DMS114 treated with DMSO at 0.1 percent for 48 hours (cell line): ENCODE data around the gene SNTG2.

Experiments used
- DNase-seq: peaks from one replicate; lab custom pipeline; 2025; ENCODE audit not compliant: unreplicated experiment; lab: John Stamatoyannopoulos, UW

The SNTG2 gene

GRCh38 chr2:1137264-1137663 lies 186.6 kb downstream of the SNTG2 start:
- no peak for DNase-seq

- DNase-seq, result no peak
Measured at GRCh38 chr2:1137913-1138391, 187.3 kb downstream of the SNTG2 start.

DNA sequence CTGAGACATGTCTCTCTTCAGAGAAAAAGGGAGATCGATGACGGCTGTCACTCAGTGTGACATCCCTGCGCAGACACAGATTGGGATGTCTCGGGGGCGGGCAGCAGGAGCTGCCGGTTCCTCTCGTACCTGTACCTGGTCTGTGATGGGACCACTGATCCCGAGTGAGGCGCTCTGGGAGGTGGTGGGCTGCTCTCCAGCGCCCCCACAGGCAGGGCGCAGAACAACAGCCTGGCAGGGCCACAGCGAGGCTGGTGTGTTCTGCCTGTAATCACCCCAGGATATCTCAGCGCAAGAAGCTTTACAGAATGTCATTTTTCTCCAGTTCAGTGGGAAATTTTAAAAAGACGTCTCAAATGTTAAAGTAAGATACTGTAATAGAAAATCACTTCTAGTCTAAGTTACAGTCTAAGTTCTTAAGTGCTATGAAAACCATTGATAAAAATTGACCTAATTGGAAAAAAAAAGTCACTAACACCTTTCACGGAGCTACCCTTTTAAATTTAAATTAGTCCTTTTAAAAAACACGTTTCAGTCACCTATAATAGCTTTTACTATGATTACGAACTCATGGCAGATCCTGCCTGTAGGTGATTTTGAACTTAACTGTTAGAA lies 189.8 kb downstream of the SNTG2 start:
- DNase-seq, result no peak

DNA sequence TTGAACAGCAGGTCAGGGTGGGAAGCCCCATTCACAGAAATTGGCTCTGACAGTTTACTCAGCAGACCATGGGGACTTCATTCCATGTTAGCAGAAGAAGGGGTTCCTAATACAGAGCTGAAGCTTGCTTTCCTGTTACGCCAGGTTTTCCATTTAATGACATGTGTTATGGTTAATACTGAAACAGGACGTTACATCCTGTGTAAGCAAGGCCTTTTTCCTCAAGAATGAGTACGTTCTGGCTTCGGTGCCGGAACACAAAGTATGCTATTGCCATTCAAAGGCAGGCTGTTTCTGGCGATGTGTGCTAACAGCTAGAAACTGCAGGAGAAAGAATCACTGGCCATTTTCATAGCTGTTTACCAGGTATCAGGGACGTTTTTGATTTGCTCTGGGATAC lies 190.4 kb downstream of the SNTG2 start:
- no peak for DNase-seq

DNA sequence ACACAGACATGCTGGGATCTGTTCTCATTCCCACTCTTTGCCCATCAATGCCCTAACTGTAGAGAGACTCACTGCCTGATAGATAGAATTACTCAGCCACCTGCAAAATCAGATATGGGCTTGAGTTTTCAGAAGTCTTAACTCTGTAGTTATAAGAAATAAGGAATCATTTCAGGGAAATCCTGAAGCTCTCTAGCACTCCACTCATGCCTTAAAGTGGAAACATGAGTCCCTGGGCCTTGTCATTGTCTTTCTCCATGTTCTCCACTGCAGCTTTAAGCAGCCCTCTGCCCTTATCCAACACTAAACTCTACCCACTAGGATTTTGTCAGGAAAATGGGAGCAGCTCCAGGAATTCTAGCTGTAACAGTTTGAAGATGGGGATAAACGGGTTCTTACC lies 192.5 kb downstream of the SNTG2 start:
- no peak for DNase-seq

DNA sequence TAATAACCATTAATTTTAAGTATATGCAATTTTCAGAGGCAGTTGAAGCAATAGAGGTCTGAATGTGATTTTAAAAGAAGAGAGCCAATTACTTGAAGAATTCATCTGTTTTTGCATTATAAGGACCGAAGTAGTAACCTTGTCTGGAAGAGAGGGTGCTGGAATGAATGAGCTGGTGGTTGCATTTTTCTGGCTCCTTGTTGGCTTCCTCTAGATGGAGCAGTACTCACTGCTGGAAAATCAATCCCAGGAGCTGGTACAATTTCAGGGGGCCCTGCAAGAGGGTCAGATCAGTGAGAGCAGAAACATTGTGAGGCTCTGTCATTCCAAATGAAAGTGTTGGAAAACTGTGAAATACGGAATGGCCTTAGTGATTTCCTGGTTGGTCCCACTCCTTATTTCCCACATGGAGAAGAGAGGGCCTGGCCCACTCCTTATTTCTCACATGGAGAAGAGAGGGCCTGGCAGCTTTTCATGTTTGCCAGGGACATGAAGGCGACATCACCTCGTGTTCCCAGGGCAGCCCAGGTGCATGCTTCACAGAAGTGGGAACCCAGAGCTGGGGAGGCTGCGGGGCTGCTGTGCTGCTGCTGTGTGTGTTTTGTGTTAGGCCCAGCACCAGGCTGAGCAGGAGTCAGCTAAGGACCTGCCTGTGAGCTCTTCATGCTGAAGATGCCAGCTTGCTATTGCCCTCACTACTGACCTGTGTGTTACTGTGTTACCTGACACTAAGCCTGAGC lies 197.4 kb downstream of the SNTG2 start:
- DNase-seq, result no peak

DNA sequence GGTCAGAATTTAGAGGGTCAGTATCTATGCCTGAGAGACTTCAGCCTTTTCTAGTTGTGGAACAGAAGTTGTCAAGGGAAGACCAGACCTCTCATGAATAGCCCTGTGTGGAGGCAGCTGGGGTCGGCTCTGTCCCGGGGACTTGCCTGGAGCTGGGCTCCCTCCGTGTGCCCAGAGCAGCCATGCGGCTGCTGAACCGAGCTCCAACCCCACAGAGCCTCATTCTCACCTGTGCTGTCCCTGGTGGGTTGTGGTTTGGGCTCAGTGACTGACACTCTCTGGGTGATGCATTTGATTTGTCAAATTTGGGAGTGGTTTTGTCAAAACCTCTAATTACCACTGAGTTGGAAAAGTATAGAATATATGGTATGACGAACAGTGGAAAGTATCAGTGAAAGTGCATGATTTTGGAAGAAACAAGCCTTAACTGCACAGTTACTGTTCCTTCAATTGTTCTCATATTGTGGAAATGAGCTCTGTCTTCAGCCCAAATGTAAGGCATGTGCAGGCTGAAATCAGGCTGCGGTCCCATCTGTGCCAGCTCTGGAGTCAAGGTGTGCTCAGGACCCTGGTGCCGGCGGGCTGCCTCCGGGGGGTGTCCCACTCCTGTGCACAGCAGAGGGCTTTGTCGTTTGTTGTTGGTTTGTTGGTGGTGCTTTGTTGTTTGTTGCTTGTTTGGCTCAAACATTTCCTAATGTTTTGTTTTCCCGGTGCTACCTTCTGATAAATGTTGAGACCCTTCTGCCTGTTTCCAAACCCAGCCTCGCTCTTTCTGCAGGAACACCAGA lies 200.3 kb downstream of the SNTG2 start:
- DNase-seq, result no peak

DNA sequence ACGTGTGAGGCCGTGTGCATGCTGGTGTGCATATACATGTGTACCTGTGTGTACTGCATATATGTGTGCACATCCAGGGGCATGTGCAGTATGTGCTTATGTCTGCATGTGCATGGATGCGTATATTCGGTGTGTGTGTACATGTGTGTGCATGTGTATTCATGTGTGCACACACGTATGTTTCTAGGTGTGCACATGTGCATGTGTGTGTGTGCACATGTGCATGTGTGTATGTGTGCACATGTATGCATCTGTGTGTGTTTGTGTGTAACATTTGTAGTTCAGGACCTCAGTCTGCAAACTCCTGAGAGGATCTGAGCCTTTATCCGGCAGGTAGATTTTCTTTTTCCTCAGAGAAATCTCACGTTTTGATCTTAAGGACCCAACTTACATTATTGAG lies 201.7 kb downstream of the SNTG2 start:
- DNase-seq, result no peak

- no peak for DNase-seq
Measured at GRCh38 chr2:1153920-1154319, 203.3 kb downstream of the SNTG2 start.

DNA sequence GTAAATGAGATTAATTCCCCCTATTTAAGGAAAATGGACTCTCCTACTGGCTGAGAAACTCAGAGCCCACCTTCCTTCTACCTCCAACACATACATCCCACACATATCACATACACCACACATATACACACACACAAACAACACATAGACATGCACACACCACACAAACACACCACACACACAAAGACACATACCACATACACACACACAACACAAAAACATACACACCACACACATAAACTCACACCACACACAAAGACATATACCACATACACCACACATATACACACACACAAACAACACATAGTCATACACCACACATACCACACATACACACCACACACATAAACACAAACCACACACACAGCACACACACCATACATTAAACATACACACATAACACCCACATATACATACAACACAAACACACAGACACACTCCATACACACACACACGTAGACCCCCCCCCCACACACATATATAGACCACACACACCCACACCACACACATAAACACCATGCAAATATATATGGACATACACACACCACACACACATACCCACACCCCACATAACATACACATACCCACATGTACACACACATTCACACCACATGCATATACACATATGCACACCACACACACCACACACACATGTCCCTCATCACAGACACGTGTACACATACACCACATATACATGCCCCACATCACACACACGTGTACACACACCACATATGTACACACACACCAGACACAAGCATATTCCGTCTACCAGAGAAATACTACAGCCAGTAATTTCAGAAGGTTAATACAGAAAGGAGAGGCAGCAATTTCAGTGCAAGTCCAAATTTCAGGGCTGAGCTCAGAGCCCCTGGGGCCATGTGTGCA lies 204.3 kb downstream of the SNTG2 start:
- DNase-seq, result no peak

GRCh38 chr2:1156059-1156458 lies 205.4 kb downstream of the SNTG2 start:
- no peak for DNase-seq

DNA sequence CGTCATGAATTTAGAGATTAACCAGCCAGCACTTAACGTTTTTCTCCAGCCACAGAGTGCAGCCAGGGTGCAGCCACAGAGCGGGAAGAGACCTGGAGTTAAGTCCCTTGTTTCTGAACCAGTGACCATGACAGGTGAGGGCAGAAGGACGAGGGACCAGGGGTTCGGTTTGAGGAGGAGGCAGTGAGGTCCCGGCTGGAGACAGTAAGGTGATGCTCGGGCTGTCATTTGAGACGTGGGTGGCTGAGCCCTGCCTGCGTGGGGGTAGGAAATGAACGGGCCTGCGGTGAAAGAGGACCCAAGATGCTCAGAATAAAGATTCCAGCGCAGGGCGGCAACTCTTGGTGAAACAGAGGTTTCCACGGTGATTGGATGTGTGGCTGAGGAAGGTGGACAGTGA lies 205.9 kb downstream of the SNTG2 start:
- no peak for DNase-seq

DNA sequence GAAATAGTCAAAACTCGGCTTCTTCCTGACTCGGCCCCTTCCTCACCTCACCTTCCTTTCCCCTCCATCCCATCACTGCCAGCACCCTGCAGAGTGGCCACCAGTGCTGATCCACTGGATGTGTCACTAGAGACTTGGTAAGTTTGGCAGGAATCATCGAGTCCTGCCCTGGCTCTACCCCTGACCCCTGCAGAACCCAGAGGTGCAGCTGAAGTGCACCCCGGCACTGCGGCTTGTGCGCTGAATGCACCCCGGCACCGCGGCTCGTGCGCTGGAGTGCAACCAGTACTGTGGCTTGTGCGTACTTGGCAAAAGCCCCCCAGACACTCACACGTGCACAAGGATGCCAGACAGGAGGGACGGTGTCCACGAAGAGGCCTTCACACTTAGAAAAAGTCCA lies 206.5 kb downstream of the SNTG2 start:
- DNase-seq, result no peak

GRCh38 chr2:1159013-1159412 lies 208.4 kb downstream of the SNTG2 start:
- no peak for DNase-seq

DNA sequence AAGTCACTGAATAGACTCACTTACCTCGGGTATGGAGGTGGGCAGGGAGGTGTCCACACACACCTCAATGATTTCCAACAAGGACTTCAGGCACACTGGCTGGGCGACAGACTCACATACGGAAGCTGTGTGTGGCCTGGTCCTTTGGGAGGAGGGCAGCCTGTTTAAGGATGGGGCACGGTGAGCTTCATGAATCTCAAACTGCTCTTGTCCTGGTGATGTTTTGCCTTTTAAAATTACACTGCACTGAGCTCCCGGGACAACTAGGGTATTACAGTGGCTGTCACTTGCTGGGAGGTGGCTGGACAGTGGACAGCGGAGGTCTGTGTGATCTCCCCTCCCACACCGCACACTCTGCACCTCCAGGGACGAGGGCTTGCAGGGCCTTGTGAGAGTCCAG lies 211.6 kb downstream of the SNTG2 start:
- no peak for DNase-seq

DNA sequence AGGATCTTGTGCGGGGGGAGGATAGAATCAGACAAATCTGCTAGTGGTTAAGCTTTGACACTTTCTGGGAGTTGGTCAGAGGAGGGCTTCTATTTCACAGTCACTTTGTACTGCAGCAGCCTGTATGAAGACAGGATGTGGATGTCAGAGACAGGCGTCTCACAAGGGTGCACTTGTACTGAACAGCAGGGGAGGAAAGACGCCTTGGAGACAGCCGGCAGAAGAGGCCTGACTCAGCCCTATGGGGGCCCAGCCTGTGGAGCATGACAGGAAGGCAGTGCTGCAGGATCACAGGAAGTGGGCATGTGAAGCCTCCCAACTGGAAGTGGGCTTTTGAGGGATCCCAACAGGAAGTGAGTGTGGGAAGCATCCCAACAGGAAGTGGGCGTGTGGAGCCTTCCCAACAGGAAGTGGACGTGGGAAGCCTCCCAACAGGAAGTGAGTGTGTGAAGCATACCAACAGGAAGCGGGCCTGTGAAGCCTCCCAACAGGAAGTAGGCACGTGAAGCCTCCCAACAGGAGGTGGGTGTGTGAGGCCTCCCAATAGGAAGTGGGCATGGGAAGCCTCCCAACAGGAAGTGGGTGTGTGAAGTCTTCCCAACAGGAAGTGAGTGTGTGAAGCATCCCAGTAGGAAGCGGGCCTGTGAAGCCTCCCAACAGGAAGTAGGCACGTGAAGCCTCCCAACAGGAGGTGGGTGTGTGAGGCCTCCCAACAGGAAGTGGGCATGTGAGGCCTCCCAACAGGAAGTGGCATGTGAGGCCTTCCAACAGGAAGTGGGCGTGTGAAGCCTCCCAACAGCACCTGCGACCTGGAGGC lies 212.3 kb downstream of the SNTG2 start:
- DNase-seq, result no peak

- DNase-seq, result no peak
Measured at GRCh38 chr2:1166976-1167375, 216.3 kb downstream of the SNTG2 start.

DNA sequence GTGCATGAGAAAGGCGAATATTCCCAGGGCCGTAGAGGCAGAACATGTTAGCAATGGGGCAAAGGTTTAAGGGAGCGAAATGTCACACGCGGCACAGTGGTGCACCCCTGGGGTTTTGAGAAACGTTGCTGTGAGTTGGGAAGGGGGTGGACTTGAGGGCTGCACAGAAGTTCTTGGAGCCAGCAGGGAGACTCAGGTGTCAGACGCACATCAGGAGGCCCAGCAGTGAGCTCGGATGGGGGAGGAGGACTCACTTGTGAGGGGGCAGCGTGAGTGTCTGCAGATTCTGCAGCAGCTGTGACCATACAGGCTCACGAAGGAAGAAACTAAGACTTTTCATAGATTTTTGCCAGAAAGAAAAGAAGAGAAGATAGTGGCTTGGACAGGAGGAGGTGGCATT lies 218.2 kb downstream of the SNTG2 start:
- DNase-seq, result no peak

DNA sequence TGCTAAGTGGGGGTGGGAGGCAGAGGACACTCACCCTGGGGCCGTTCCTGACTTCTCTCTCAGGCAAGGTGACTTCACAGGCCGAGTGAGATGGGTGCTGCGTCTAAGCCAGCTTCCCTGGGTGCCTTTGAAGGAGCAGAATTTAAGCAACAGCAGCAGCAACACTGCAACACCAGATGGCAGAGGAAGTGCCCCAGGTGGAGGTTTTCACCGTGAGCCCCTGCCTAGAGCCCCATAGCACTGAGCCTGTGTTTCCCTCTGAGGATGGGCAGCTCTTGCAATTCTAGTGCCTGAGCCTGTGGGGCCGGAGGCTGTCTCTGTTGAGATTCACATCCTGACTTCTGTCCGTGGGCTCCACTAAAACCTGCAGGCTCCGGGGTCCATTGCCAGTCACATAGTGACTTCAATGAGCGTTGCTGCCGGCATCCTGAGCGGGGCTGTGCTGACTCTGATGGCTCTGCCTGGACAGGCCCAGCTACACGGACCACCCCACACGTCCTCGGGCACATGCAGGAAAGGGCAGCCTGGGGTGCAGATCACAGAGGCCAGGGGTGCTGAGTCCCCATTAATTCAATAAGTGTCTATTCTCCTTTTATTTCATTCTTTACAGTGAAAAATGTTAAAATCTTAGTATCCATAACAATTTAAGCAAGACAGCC lies 218.8 kb downstream of the SNTG2 start:
- DNase-seq, result no peak

DNA sequence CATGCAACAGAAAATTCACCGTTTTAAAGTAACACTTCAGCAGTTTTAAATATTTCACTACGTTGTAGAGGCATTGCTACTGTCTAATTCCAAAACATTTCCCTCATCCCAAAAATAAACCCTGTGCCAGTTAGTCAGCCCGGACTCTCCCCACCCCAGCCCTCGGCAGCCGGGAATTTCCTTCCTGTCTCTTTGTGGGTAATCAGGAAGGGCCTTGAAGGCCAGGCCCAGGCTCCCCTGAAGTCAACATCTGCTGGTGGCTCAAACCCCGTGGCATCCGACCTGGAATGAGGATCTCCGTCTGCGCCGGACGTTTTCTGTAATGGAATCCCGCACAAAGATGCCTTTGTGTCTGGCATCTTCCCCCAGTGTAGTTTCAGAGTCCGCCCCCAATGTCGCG lies 219.6 kb downstream of the SNTG2 start:
- DNase-seq, result no peak
